Suprapubic skin (tissue), 4 donors: ENCODE measurements around the gene PRKN. TPM values are rescaled to one million over a fixed set of nuclear protein-coding genes. Genes with fewer than 3 reads are reported as not detected.
"Not testable (repeated sequence)": the region's sequence is repeated elsewhere in the genome, so short reads cannot be mapped to it uniquely, and the experiment has no call there.

Source experiments
- DNase-seq, 2 donors: peaks; one replicate each; pipeline ENCODE4 v3.0.0-alpha.2; 2019; ENCODE audit warnings: low spot score in 2 of 2
- H3K27ac ChIP-seq: fragments of 200-600 bp; sonication (generic); one replicate; pipeline ENCODE4 v1.5.1; 2019
- H3K27me3 ChIP-seq: fragments of 200-600 bp; sonication (generic); one replicate; pipeline ENCODE4 v1.5.1; 2019
- H3K36me3 ChIP-seq: fragments of 200-600 bp; sonication (generic); one replicate; pipeline ENCODE4 v1.5.1; 2019
- H3K4me1 ChIP-seq: fragments of 200-600 bp; sonication (generic); one replicate; pipeline ENCODE4 v1.5.1; 2019
- H3K4me3 ChIP-seq: fragments of 200-600 bp; sonication (generic); one replicate; pipeline ENCODE4 v1.5.1; 2019; ENCODE audit warnings: mild to moderate bottlenecking
- H3K9me3 ChIP-seq: fragments of 200-600 bp; sonication (generic); one replicate; pipeline ENCODE4 v1.5.1; 2019
- EP300 ChIP-seq: sonication (generic); formaldehyde crosslinking; IDR thresholded peaks from one replicate; pipeline ENCODE4 v1.6.1; 2017; ENCODE audit warnings: antibody characterized with exemption
- POLR2A ChIP-seq, 2 donors: fragments of 450-650 bp; IDR thresholded peaks; one replicate each; pipeline ENCODE4 v1.6.1; 2017; ENCODE audit warnings: antibody characterized with exemption in 2 of 2, mild to moderate bottlenecking in 2 of 2, moderate library complexity in 2 of 2
- POLR2AphosphoS5 ChIP-seq, 3 donors: sonication (generic); formaldehyde crosslinking; IDR thresholded peaks; one replicate each; pipeline ENCODE4 v1.6.1; 2017; ENCODE audit warnings: antibody characterized with exemption in 3 of 3
- WGBS: methylation state at CpG from one replicate; pipeline ENCODE4 v1.1.5; 2018; 5-methylcytosine and 5-hydroxymethylcytosine counted together
- total RNA-seq, 4 donors: library from RNA; depleted of rRNA; stranded (reverse); fragments of >200 nt; gene quantifications; one replicate each; pipeline ENCODE4 v1.1.0, GENCODE V29; 2016
- TF ChIP-seq, protein P1 (sequence below), 2 donors: fragments of 200-600 bp in 1 of 2; fragments of 450-650 bp in 1 of 2; sonication (generic) in 1 of 2; IDR thresholded peaks; one replicate each; pipeline ENCODE4 v1.5.1; 2016 to 2019; ENCODE audit warnings: antibody characterized with exemption in 2 of 2, mild to moderate bottlenecking in 1 of 2, moderate library complexity in 1 of 2

Gene PRKN
- total RNA-seq, 4 donors from 2014 or later = 7.2 to 22.8 (median 14.4) TPM

DNA sequence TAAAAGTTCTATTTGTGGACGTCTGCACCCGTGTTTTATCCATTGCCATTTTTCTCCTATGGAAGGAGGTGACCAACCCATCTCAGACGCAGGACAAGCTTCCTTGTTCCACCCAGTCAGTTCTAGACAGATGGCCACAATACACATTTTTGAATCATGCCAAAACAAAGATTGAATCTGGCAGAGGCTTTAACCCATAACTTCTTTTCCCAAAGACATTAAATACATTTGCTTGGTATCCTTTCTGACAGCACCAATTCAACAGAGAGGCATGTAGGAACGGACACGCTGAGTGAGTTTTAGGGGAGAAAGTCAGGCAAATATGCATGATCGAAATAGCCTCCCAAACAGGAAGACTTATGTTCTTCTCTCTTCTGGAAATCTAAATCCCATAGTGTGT lies 901.1 kb downstream of the PRKN start:
- no peaks in the 10 kb centered on the region for H3K9me3 ChIP-seq

DNA sequence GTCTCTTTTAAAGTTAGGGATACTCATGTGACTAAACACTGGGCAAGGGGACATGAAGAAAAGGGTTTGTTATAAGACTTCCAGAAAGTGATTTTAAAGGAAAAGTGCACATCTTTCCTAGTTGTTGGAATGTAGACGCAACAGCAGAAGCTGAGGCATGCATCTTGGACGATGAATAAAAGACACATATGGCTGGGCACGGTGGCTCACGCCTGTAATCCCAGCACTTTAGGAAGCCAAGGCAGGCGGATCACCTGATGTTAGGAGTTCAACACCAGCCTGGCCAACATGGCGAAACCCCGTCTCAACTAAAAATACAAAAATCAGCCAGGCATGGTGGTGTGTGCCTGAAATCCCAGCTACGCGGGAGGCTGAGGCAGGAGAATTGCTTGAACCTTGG lies 905.4 kb downstream of the PRKN start:
- not testable (repeated sequence) for H3K4me3 ChIP-seq, H3K36me3 ChIP-seq, H3K9me3 ChIP-seq, H3K27me3 ChIP-seq, DNase-seq, H3K27ac ChIP-seq, H3K4me1 ChIP-seq
- 89% methylated on average over 9 of the region's 9 CpGs for WGBS

More for the DNA sequence above, 901.1 kb downstream of the PRKN start:
- Histone ChIP-seq H3K4me3 (no peak overlapping the region), H3K36me3 (no peaks in the 10 kb centered on the region), H3K27ac (no peak overlapping the region), H3K4me1 (no peaks in the 10 kb centered on the region), H3K27me3 (no peaks in the 10 kb centered on the region)
- WGBS = 81% methylated on average over 6 of the region's 6 CpGs
- no peak for DNase-seq
- TF ChIP-seq, protein P1, sequence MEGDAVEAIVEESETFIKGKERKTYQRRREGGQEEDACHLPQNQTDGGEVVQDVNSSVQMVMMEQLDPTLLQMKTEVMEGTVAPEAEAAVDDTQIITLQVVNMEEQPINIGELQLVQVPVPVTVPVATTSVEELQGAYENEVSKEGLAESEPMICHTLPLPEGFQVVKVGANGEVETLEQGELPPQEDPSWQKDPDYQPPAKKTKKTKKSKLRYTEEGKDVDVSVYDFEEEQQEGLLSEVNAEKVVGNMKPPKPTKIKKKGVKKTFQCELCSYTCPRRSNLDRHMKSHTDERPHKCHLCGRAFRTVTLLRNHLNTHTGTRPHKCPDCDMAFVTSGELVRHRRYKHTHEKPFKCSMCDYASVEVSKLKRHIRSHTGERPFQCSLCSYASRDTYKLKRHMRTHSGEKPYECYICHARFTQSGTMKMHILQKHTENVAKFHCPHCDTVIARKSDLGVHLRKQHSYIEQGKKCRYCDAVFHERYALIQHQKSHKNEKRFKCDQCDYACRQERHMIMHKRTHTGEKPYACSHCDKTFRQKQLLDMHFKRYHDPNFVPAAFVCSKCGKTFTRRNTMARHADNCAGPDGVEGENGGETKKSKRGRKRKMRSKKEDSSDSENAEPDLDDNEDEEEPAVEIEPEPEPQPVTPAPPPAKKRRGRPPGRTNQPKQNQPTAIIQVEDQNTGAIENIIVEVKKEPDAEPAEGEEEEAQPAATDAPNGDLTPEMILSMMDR (IDR thresholded peaks at IDR 0.05) = no peak
- TF ChIP-seq POLR2A (IDR thresholded peaks at IDR 0.05) (no peak), POLR2AphosphoS5 (IDR thresholded peaks at IDR 0.05) (no peak)

DNA sequence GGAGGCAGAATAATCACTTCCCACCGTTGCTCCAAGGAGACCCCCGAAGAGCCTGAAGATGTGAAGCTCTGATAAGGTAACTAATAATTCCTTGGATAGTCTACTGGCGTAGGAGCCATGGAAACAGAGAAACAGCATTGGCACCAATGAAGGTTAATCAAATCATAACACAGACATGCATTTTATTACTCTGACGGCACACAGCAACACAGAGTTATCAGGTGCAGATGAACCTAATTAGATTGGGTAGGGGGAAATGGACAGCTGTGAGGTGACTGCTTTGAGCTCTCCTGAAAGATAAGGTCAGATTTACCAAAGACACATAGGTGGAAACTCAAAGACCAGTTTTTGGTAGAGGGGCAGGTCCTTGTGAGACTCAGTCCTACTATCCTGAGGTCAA lies 909.7 kb downstream of the PRKN start:
- Histone ChIP-seq H3K36me3 (no peaks in the 10 kb centered on the region), H3K4me3 (no peak overlapping the region), H3K27ac (no peak overlapping the region), H3K27me3 (no peaks in the 10 kb centered on the region), H3K9me3 (no peaks in the 10 kb centered on the region), H3K4me1 (no peaks in the 10 kb centered on the region)
- DNase-seq = no peak
- TF ChIP-seq POLR2AphosphoS5 (IDR thresholded peaks at IDR 0.05) = no peak
- TF ChIP-seq POLR2A (IDR thresholded peaks at IDR 0.05) = no peak
- 83% methylated on average over 4 of the region's 4 CpGs for WGBS

DNA sequence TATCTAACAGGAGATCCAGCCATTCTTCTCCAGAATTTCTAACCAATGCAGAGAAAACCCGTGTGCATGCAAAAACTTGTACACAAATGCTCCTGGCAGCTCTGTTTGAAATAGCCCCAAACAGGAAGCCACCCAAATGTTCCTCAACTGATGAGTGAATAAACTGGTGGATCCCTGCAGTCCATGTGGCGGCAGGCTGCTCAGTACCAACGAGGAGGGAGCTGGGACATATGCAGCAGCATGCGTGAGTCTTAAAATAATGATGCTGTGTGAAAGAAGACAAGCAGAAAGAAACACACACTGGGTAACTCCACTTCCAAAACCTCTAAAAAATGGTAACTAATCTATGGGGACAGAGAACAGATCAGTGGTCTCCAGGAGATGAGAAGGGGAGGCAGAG lies 911.6 kb downstream of the PRKN start:
- Histone ChIP-seq H3K27ac (no peak overlapping the region), H3K4me3 (no peak overlapping the region), H3K4me1 (no peaks in the 10 kb centered on the region), H3K36me3 (no peaks in the 10 kb centered on the region), H3K27me3 (no peaks in the 10 kb centered on the region), H3K9me3 (no peaks in the 10 kb centered on the region)
- 33% methylated on average over 4 of the region's 4 CpGs for WGBS
- DNase-seq = no peak
- TF ChIP-seq POLR2AphosphoS5 (IDR thresholded peaks at IDR 0.05) (no peak), EP300 (no peak), POLR2A (IDR thresholded peaks at IDR 0.05) (no peak)
- TF ChIP-seq, protein P1 (IDR thresholded peaks at IDR 0.05) = no peak

DNA sequence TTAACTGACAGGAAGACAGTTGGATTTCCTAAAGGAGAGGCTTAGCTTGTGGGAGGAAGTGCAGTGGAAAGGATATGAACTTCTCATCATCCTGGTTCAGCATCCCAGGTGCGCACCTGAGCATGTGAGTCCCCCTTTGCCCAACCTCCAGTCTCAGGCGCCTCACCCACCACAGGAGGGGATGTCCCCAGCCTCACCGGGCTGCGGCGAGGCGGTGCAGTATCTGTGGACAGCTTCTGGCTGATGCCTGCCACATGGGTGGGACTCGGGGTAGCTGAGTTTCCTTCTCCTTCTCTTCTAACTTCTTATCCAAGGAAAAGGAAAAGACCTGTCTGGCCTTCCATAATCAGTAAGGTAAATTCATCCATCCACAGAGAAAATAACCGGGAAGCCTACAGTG lies 914.4 kb downstream of the PRKN start:
- Histone ChIP-seq H3K4me1 (no peaks in the 10 kb centered on the region), H3K27me3 (no peaks in the 10 kb centered on the region), H3K36me3 (no peaks in the 10 kb centered on the region), H3K9me3 (no peaks in the 10 kb centered on the region), H3K27ac (no peak overlapping the region), H3K4me3 (no peak overlapping the region)
- WGBS = 95% methylated on average over 8 of the region's 8 CpGs
- no peak for TF ChIP-seq EP300
- TF ChIP-seq POLR2AphosphoS5 (IDR thresholded peaks at IDR 0.05) = no peak
- TF ChIP-seq, protein P1 (IDR thresholded peaks at IDR 0.05) = no peak
- TF ChIP-seq POLR2A (IDR thresholded peaks at IDR 0.05) = no peak
- DNase-seq = no peak

DNA sequence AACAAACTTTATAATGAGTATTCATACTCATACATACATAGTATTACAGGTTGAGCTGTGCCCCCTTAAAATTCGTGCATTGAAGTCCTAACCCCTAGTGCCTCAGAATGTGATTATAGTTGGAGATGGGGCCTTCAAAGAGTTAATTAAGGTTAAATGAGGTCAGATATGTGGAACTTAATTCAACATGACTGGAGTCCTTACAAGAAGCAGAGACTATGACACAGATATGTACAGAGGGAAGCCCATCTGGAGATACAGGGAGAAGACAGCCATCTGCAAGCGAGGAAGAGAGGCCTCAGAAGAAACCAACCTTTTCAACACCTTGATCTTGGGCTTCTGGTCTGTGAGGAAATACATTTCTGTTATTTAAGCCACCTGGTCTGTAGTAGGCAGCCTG lies 917.6 kb downstream of the PRKN start:
- Histone ChIP-seq H3K36me3 (no peaks in the 10 kb centered on the region), H3K27ac (no peak overlapping the region), H3K4me1 (no peaks in the 10 kb centered on the region), H3K27me3 (no peaks in the 10 kb centered on the region), H3K9me3 (no peaks in the 10 kb centered on the region), H3K4me3 (no peak overlapping the region)
- DNase-seq = no peak
- TF ChIP-seq EP300 = no peak
- TF ChIP-seq, protein P1 (IDR thresholded peaks at IDR 0.05) = no peak
- no peak for TF ChIP-seq POLR2A (IDR thresholded peaks at IDR 0.05)
- TF ChIP-seq POLR2AphosphoS5 (IDR thresholded peaks at IDR 0.05) = no peak
- 95% methylated on average over 2 of the region's 2 CpGs for WGBS
